Uterus (tissue), 2 donors: ENCODE measurements around the gene HSPB7.
"Not testable (repeated sequence)": the region's sequence is repeated elsewhere in the genome, so short reads cannot be mapped to it uniquely, and the experiment has no call there.

ENCODE experiments used
- CTCF ChIP-seq, 4 experiments: fragments of 200-600 bp in 2 of 4; fragments of 450-650 bp in 2 of 4; sonication (generic) in 2 of 4; IDR thresholded peaks; one replicate each; pipeline ENCODE4 v1.5.1; 2016 to 2019; ENCODE audit warnings: antibody characterized with exemption in 4 of 4, mild to moderate bottlenecking in 2 of 4, moderate library complexity in 1 of 4
- POLR2A ChIP-seq, 2 donors: fragments of 450-650 bp; IDR thresholded peaks; one replicate each; pipeline ENCODE4 v1.6.1; 2016; ENCODE audit warnings: antibody characterized with exemption in 2 of 2, mild to moderate bottlenecking in 1 of 2, moderate library complexity in 1 of 2

- not testable (repeated sequence) for TF ChIP-seq POLR2A, CTCF (IDR thresholded peaks at IDR 0.05)
These were observed 34.1 kb upstream of the HSPB7 start for GRCh38 chr1:16051949-16052348.
